ENCODE measurements around the gene ARID4B. TPM values are rescaled to one million over a fixed set of nuclear protein-coding genes. Genes with fewer than 3 reads are reported as not detected.

ARID4B gene
- total RNA-seq, 4 donors from 2014 or later = 15.2 to 99.7 (median 30.8) TPM

- no peak for TF ChIP-seq CTCF (IDR thresholded peaks at IDR 0.05)
- Histone ChIP-seq H3K4me3 (no peak overlapping the region), H3K4me1 (peaks cover 0 to 50% (median 0%) of the 10 kb centered on the region in 3 donors), H3K27me3 (no peaks in the 10 kb centered on the region), H3K36me3 (no peaks in the 10 kb centered on the region), H3K27ac (no peak overlapping the region), H3K9me3 (no peaks in the 10 kb centered on the region)
- WGBS, 2 donors = 95 to 96% methylated on average over 7 to 8 of the region's 8 CpGs
- intact Hi-C loops (cut with DNase I) = loop anchor here (10.0 kb wide), 1 partner anchor 58 kb away; the partner anchor contains the start of genes ARID4B and GGPS1
- no peak for DNase-seq
Observed at GRCh38 chr1:235266967-235267366, 61.0 kb downstream of the ARID4B start.

- intact Hi-C loops (cut with DNase I) = loop anchor here (10.0 kb wide), 1 partner anchor 58 kb away; the partner anchor contains the start of genes ARID4B and GGPS1
- H3K36me3 ChIP-seq = no peaks in the 10 kb centered on the region
- H3K4me3 ChIP-seq = no peak overlapping the region
- no peak for DNase-seq
- TF ChIP-seq POLR2A (IDR thresholded peaks at IDR 0.05) = no peak
- no peak for TF ChIP-seq CTCF (IDR thresholded peaks at IDR 0.05)
- no peaks in the 10 kb centered on the region for H3K9me3 ChIP-seq
- no peaks in the 10 kb centered on the region for H3K27me3 ChIP-seq
- 47 to 55% methylated on average over 1 of the region's 1 CpG for WGBS, 2 donors
- peaks cover 0 to 45% (median 0%) of the 10 kb centered on the region in 3 donors for H3K4me1 ChIP-seq
- H3K27ac ChIP-seq = no peak overlapping the region
Observed at GRCh38 chr1:235266325-235266724, 61.7 kb downstream of the ARID4B start.

- intact Hi-C loops (cut with DNase I) = loop anchor here (10.0 kb wide), 1 partner anchor 59 kb away; the partner anchor contains the start of genes ARID4B and GGPS1
- H3K27ac ChIP-seq = no peak overlapping the region
- no peak overlapping the region for H3K4me3 ChIP-seq
- TF ChIP-seq CTCF (IDR thresholded peaks at IDR 0.05) (no peak), POLR2A (IDR thresholded peaks at IDR 0.05) (no peak)
- no peaks in the 10 kb centered on the region for H3K9me3 ChIP-seq
- no peaks in the 10 kb centered on the region for H3K36me3 ChIP-seq
- WGBS, 2 donors = 56 to 62% methylated on average over 3 of the region's 3 CpGs
- H3K4me1 ChIP-seq = peaks cover 0 to 44% (median 0%) of the 10 kb centered on the region in 3 donors
- H3K27me3 ChIP-seq = no peaks in the 10 kb centered on the region
- no peak for DNase-seq
Observed at GRCh38 chr1:235265900-235266299, 62.1 kb downstream of the ARID4B start.

- H3K9me3 ChIP-seq = no peaks in the 10 kb centered on the region
- no peak for DNase-seq
- no peak overlapping the region for H3K4me3 ChIP-seq
- TF ChIP-seq CTCF (IDR thresholded peaks at IDR 0.05) (no peak), POLR2A (IDR thresholded peaks at IDR 0.05) (no peak)
- H3K27ac ChIP-seq = no peak overlapping the region
- H3K4me1 ChIP-seq = peaks cover 0 to 40% (median 3%) of the 10 kb centered on the region in 3 donors
- intact Hi-C loops (cut with DNase I) = loop anchor here (10.0 kb wide), 1 partner anchor 60 kb away; the partner anchor contains the start of genes ARID4B and GGPS1
- H3K36me3 ChIP-seq = peaks cover 0 to 9% (median 0%) of the 10 kb centered on the region in 3 donors
- no peaks in the 10 kb centered on the region for H3K27me3 ChIP-seq
Observed at GRCh38 chr1:235264327-235264726, 63.7 kb downstream of the ARID4B start.

- Histone ChIP-seq H3K27ac (no peak overlapping the region), H3K9me3 (no peaks in the 10 kb centered on the region), H3K27me3 (no peaks in the 10 kb centered on the region), H3K4me1 (peaks cover 0 to 53% (median 6%) of the 10 kb centered on the region in 3 donors), H3K36me3 (peaks cover 0 to 21% (median 0%) of the 10 kb centered on the region in 3 donors), H3K4me3 (no peak overlapping the region)
- WGBS, 2 donors = 96 to 100% methylated on average over 3 of the region's 3 CpGs
- intact Hi-C loops (cut with DNase I) = loop anchor here (10.0 kb wide), 1 partner anchor 62 kb away; the partner anchor contains the start of genes ARID4B and GGPS1
- TF ChIP-seq POLR2A (IDR thresholded peaks at IDR 0.05) (no peak), CTCF (IDR thresholded peaks at IDR 0.05) (no peak)
- no peak for DNase-seq
Observed at GRCh38 chr1:235262539-235262938, 65.4 kb downstream of the ARID4B start.
